ENCODE measurements around the gene KRTAP4-3. TPM values are rescaled to one million over a fixed set of nuclear protein-coding genes. Genes with fewer than 3 reads are reported as not detected.

Gene KRTAP4-3
- total and polyA plus RNA-seq, 10 of the 15 experiments (the other 5 are each of a cell fraction or from before 2014, with no cell fraction given), result not detected

- TF ChIP-seq ZNF687 (IDR thresholded peaks at IDR 0.05) (no peak), ATF7 (IDR thresholded peaks at IDR 0.05; ENCODE audit: low read depth) (no peak)
Measured at GRCh38 chr17:41186872-41187271, 18.9 kb upstream of the KRTAP4-3 start (continued).

DNA sequence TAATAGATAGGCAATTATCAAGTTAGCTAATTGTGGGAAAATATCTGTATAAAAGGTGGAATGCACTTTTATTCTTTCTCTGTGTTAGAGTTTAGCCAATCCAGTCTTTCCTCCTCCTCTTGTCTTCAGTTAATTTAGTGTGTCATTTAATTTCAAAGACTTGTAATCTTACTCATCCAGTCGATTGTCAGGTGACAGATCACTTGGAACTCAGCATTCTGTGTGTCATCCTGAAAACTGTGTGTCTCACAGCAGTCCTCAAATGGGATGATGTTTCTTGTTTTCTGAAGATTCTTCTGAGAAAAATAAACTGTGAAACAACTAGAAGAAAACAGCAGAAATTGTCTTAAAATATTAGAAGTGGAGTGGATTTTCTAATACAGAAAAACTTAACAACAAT is 17.0 kb upstream of the KRTAP4-3 start:
- H3K4me2 ChIP-seq (ENCODE audit: control insufficient read depth, insufficient read depth), result no peak overlapping the region
- no peak for TF ChIP-seq CBX3 (IDR thresholded peaks at IDR 0.05; ENCODE audit: borderline replicate concordance, low read depth)
- no peak for TF ChIP-seq MYB (IDR thresholded peaks at IDR 0.05; ENCODE audit: borderline replicate concordance, low read depth, low read length)
- TF ChIP-seq ATF7 (IDR thresholded peaks at IDR 0.05; ENCODE audit: low read depth), result no peak
- no TSS peak for BruUV-seq (replicated peaks)
- ChIA-PET CTCF (no interaction called here), SMC1A (ENCODE audit: uncharacterized antibody, unreplicated experiment) (no interaction called here), RAD21 (ENCODE audit: unreplicated experiment) (no interaction called here), POLR2A (no interaction called here)
- H3K79me2 ChIP-seq (ENCODE audit: control insufficient read depth, insufficient read depth, low read length), result no peaks in the 10 kb centered on the region
- DNase-seq (ENCODE audit: low read depth, low spot score), result no peak
- FAIRE-seq, result no peak
- H3K4me1 ChIP-seq (ENCODE audit: control insufficient read depth, insufficient read depth, low read length), result no peaks in the 10 kb centered on the region
- no peak overlapping the region for H3K27ac ChIP-seq (ENCODE audit: control insufficient read depth, insufficient read depth)
- in situ Hi-C loops (cut with MboI), result loop anchor here (10.0 kb wide), 1 partner anchor 60 kb away; the partner anchor contains the start of gene KRTAP9-4
- intact Hi-C loops (cut with micrococcal nuclease; ENCODE audit: unreplicated experiment), result no loop called here
- H3K9me3 ChIP-seq (replicated peaks; ENCODE audit: control insufficient read depth, insufficient read depth, low read length), result no peaks in the 10 kb centered on the region
- no peaks in the 10 kb centered on the region for H4K20me1 ChIP-seq (ENCODE audit: control insufficient read depth, insufficient read depth)
- H3K9ac ChIP-seq (ENCODE audit: control insufficient read depth, insufficient read depth, low read length), result no peak overlapping the region
- no peak overlapping the region for H3K4me3 ChIP-seq
- no peak for ATAC-seq
- H3K36me3 ChIP-seq (ENCODE audit: control insufficient read depth in 2 of 2, insufficient read depth in 2 of 2, low read length in 1 of 2), result no peaks in the 10 kb centered on the region
- no peak overlapping the region for H2AFZ ChIP-seq (ENCODE audit: control insufficient read depth, low read depth, low read length)
- WGBS (ENCODE audit: insufficient coverage, insufficient replicate concordance, low lambda C conversion rate, missing lambda C conversion rate), result 0% methylated on average over 1 of the region's 1 CpG
- no peaks in the 10 kb centered on the region for H3K27me3 ChIP-seq (replicated peaks in 1 of 2; ENCODE audit: control insufficient read depth in 2 of 2, insufficient read depth in 2 of 2, low read length in 1 of 2)
